GM19193 (cell line): ENCODE measurements around the gene GBP2.

Source experiments
- POLR2A ChIP-seq: IDR thresholded peaks from 4 replicates; pipeline ENCODE4 v1.6.1; 2011; ENCODE audit not compliant: insufficient read depth, insufficient read length; ENCODE audit errors: extremely low read depth

GBP2 gene

GRCh38 chr1:89125913-89126580, at the start of gene GBP2:
Gene GBP2, minus strand, starts transcription at chr1:89126114. Its CDS starts 4,148 bp downstream, at chr1:89121966.
- no peak for TF ChIP-seq POLR2A

GRCh38 chr1:89174491-89174890, 48.6 kb upstream of the GBP2 start:
- TF ChIP-seq POLR2A, result no peak

GRCh38 chr1:89172468-89173143, 46.7 kb upstream of the GBP2 start:
- no peak for TF ChIP-seq POLR2A

- TF ChIP-seq POLR2A, result no peak
Measured at GRCh38 chr1:89171067-89171438, 45.1 kb upstream of the GBP2 start.

- no peak for TF ChIP-seq POLR2A
Measured at GRCh38 chr1:89170170-89171066, 44.5 kb upstream of the GBP2 start.

- TF ChIP-seq POLR2A, result no peak
Measured at GRCh38 chr1:89169166-89169565, 43.3 kb upstream of the GBP2 start.

- TF ChIP-seq POLR2A, result no peak
Measured at GRCh38 chr1:89167590-89168230, 41.8 kb upstream of the GBP2 start.

- TF ChIP-seq POLR2A, result no peak
Measured at GRCh38 chr1:89166705-89167104, 40.8 kb upstream of the GBP2 start.

- TF ChIP-seq POLR2A, result no peak
Measured at GRCh38 chr1:89165811-89166210, 39.9 kb upstream of the GBP2 start.

- no peak for TF ChIP-seq POLR2A
Measured at GRCh38 chr1:89151047-89151446, 25.1 kb upstream of the GBP2 start.

GRCh38 chr1:89149976-89150375, 24.1 kb upstream of the GBP2 start:
- TF ChIP-seq POLR2A, result no peak

- no peak for TF ChIP-seq POLR2A
Measured at GRCh38 chr1:89149229-89149628, 23.3 kb upstream of the GBP2 start.

GRCh38 chr1:89147678-89148658, 22.1 kb upstream of the GBP2 start:
- TF ChIP-seq POLR2A, result no peak

GRCh38 chr1:89146721-89147120, 20.8 kb upstream of the GBP2 start:
- TF ChIP-seq POLR2A, result no peak
